Ishikawa (cell line): ENCODE data around the gene PLSCR3.
A peak's percentile ranks its signal among the peaks of the same experiment; 100 is the strongest.

Source experiments
- CEBPB ChIP-seq: IDR thresholded peaks from 2 replicates; pipeline ENCODE4 v1.6.1; 2012
- CREB1 ChIP-seq: IDR thresholded peaks from 2 replicates; pipeline ENCODE4 v1.6.1; 2012; ENCODE audit warnings: low read depth
- EGR1 ChIP-seq: IDR thresholded peaks from 2 replicates; pipeline ENCODE4 v1.6.1; 2012
- EP300 ChIP-seq: IDR thresholded peaks from 2 replicates; pipeline ENCODE4 v1.6.1; 2012; ENCODE audit warnings: borderline replicate concordance
- FOXM1 ChIP-seq: IDR thresholded peaks from 2 replicates; pipeline ENCODE4 v1.6.1; 2012; ENCODE audit warnings: low read depth, borderline replicate concordance
- MAX ChIP-seq: IDR thresholded peaks from 2 replicates; pipeline ENCODE4 v1.6.1; 2012
- NFIC ChIP-seq: IDR thresholded peaks from 2 replicates; pipeline ENCODE4 v1.6.1; 2012
- RAD21 ChIP-seq: IDR thresholded peaks from 2 replicates; pipeline ENCODE4 v1.6.1; 2012; ENCODE audit warnings: low read depth
- REST ChIP-seq: IDR thresholded peaks from 2 replicates; pipeline ENCODE4 v1.6.1; 2012; ENCODE audit warnings: low read depth, mild to moderate bottlenecking
- TAF1 ChIP-seq: IDR thresholded peaks from 2 replicates; pipeline ENCODE4 v1.6.1; 2012; ENCODE audit warnings: low read depth, mild to moderate bottlenecking
- TCF12 ChIP-seq: IDR thresholded peaks from 2 replicates; pipeline ENCODE4 v1.6.1; 2012; ENCODE audit warnings: low read depth
- TEAD4 ChIP-seq: IDR thresholded peaks from 2 replicates; pipeline ENCODE4 v1.6.1; 2012
- YY1 ChIP-seq: IDR thresholded peaks from 2 replicates; pipeline ENCODE4 v1.6.1; 2012; ENCODE audit warnings: low read depth
- ZBTB7A ChIP-seq: IDR thresholded peaks from 2 replicates; pipeline ENCODE4 v1.6.1; 2012; ENCODE audit warnings: low read depth
- TF ChIP-seq, protein P1 (sequence below): IDR thresholded peaks from 2 replicates; pipeline ENCODE4 v1.6.1; 2012

PLSCR3 gene

DNA sequence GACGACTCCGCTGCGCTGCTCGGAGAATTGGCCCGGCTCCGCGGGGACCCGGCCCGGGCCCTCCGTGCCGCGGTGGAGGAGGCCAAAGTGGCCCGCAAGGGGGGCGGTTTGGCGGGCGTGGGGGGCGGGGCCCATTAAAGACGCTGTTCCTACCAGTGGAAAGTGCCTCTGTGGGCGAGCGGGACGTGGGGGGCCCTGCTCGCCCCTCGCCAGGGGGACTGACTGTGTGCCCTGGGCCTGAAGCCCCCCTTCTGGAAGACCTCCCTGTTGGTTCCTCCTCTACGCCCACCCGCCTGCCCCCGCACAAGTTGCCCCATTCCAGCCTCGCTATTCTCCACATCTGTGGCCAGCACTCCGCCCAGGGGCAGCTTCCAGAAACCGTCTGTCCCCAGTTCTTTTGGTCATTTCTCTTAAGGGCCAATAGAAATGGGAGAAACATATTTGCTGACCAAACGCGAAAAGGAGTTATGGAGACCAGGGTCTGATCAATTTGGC is 43.1 kb upstream of the PLSCR3 start:
- no peak for TF ChIP-seq TCF12
- no peak for TF ChIP-seq CREB1
- no peak for TF ChIP-seq REST
- TF ChIP-seq RAD21 = no peak
- no peak for TF ChIP-seq ZBTB7A
- no peak for TF ChIP-seq MAX
- no peak for TF ChIP-seq NFIC
- TF ChIP-seq YY1 = no peak
- TF ChIP-seq TEAD4 = no peak
- no peak for TF ChIP-seq EGR1
- no peak for TF ChIP-seq EP300
- TF ChIP-seq FOXM1 = no peak
- no peak for TF ChIP-seq TAF1
- TF ChIP-seq CEBPB = no peak
- TF ChIP-seq, protein P1, sequence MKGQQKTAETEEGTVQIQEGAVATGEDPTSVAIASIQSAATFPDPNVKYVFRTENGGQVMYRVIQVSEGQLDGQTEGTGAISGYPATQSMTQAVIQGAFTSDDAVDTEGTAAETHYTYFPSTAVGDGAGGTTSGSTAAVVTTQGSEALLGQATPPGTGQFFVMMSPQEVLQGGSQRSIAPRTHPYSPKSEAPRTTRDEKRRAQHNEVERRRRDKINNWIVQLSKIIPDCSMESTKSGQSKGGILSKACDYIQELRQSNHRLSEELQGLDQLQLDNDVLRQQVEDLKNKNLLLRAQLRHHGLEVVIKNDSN = no peak

DNA sequence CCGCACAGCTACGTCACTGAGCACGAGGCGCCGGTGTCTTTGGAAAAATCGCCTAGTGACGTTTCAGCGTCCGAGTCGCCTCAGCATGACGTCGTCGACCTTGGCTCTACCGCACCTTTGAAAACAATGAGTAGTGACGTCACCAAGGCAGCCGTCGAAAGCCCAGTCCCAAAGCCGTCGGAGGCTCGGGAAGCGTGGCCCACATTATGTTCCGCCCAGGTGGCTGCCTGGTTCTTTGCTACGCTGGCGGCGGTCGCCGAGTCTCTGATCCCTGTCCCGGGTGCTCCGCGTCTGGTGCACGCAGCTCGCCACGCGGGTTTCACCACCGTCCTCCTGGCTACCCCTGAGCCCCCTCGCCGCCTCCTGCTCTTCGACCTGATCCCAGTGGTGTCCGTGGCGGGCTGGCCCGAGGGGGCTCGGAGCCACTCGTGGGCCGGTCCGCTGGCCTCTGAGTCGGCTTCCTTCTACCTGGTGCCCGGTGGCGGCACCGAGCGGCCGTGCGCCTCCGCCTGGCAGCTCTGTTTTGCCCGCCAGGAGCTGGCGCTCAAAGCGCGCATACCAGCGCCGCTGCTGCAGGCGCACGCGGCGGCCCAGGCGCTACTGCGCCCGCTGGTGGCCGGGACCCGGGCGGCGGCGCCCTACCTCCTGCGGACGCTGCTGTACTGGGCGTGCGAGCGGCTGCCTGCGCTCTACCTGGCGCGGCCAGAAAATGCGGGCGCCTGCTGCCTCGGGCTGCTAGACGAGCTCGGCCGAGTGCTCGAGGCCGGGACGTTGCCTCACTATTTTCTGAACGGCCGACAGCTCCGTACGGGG is 42.4 kb upstream of the PLSCR3 start:
- TF ChIP-seq NFIC (no peak), MAX (no peak), EP300 (no peak), TCF12 (no peak), CREB1 (no peak), REST (no peak), TAF1 (no peak), CEBPB (no peak), YY1 (no peak), TEAD4 (no peak), FOXM1 (no peak), RAD21 (no peak), EGR1 (no peak), ZBTB7A (no peak)
- TF ChIP-seq, protein P1 = no peak

DNA sequence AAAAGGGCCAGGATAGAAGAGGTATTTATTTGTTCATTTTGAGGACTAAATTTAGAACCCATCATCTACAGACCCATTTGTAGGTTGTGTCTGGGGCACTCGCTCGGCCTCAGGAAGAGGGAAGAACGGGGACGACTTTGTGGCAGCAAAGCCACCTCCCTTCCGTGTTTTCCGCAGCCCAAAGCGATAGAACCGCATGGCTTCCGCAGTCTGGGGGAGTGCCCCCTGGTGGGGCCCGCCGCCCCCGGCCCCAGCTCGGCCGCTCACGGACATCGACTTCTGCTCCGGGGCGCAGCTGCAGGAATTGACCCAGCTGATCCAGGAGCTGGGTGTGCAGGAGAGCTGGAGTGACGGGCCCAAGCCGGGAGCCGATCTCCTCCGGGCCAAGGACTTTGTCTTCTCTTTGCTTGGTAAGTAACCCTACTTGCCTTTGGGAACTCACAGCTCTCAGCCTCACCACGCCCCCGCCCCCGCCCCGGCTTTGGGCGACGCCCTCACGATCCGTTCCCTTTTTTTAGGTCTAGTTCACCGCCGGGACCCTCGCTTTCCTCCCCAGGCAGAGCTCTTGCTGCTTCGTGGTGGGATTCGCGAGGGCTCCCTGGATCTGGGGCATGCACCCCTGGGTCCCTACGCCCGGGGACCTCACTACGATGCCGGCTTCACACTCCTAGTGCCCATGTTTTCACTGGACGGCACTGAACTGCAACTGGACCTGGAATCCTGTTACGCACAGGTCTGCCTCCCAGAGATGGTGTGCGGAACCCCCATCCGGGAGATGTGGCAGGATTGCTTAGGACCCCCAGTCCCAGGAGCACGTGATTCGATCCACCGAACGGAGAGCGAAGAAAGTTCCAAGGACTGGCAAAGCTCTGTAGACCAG is 41.6 kb upstream of the PLSCR3 start:
- TF ChIP-seq MAX = peak; percentile 13; the same call in 1 of the 2 replicates
- no peak for TF ChIP-seq FOXM1
- TF ChIP-seq NFIC = no peak
- no peak for TF ChIP-seq CEBPB
- TF ChIP-seq TCF12 = no peak
- TF ChIP-seq YY1 = no peak
- no peak for TF ChIP-seq RAD21
- no peak for TF ChIP-seq CREB1
- no peak for TF ChIP-seq EGR1
- TF ChIP-seq ZBTB7A = no peak; the same call in none of the 2 replicates
- TF ChIP-seq EP300 = no peak
- TF ChIP-seq, protein P1 = no peak
- no peak for TF ChIP-seq TAF1
- TF ChIP-seq TEAD4 = peak; percentile 1; the same call in 1 of the 2 replicates
- TF ChIP-seq REST = no peak
